Muscle of leg (tissue), 11 donors: ENCODE data around the gene ZRANB1. TPM values are rescaled to one million over a fixed set of nuclear protein-coding genes. Genes with fewer than 3 reads are reported as not detected.

Experiments used
- DNase-seq: peaks from one replicate; pipeline ENCODE4 v3.0.0; 2013
- H3K27ac ChIP-seq: one replicate; pipeline ENCODE4 v1.5.1; 2013; ENCODE audit warnings: mild to moderate bottlenecking, low read length, control low read depth
- H3K27me3 ChIP-seq: one replicate; pipeline ENCODE4 v1.6.1; 2013; ENCODE audit warnings: low read length; ENCODE audit not compliant: control insufficient read depth, insufficient read depth
- H3K36me3 ChIP-seq: one replicate; pipeline ENCODE4 v1.6.1; 2013; ENCODE audit warnings: low read length; ENCODE audit not compliant: control insufficient read depth, insufficient read depth
- H3K4me1 ChIP-seq: one replicate; pipeline ENCODE4 v1.6.1; 2013; ENCODE audit warnings: low read length; ENCODE audit not compliant: control insufficient read depth, insufficient read depth
- H3K4me3 ChIP-seq: one replicate; pipeline ENCODE4 v1.5.1; 2013; ENCODE audit warnings: low read length, control low read depth
- H3K9me3 ChIP-seq: replicated peaks from 2 replicates; pipeline ENCODE4 v1.6.1; 2013; ENCODE audit warnings: low read depth, low read length; ENCODE audit not compliant: control insufficient read depth
- WGBS: methylation state at CpG from one replicate; pipeline ENCODE4 v1.1.5; 2013; ENCODE audit warnings: missing lambda C conversion rate; ENCODE audit not compliant: insufficient coverage; 5-methylcytosine and 5-hydroxymethylcytosine counted together
- polyA plus RNA-seq, 8 donors: library from polyadenylated mRNA; unstranded; fragments of 120-200 nt; gene quantifications; one replicate each; pipeline versions ENCODE4 v1.2.1 to v1.2.3, GENCODE V29; 2013; ENCODE audit warnings: inconsistent platforms in 1 of 8, low replicate concordance in 1 of 8; ENCODE audit not compliant: insufficient read length in 8 of 8, insufficient read depth in 1 of 8
- total RNA-seq: library from RNA; stranded (reverse); fragments of 120-200 nt; gene quantifications from one replicate; pipeline ENCODE4 v1.2.4, GENCODE V29; 2013

The ZRANB1 gene
- total and polyA plus RNA-seq, 9 donors, result 15.2 to 24.7 (median 18.7) TPM

- H3K27me3 ChIP-seq, result no peaks in the 10 kb centered on the region
- no peak overlapping the region for H3K27ac ChIP-seq
- no peaks in the 10 kb centered on the region for H3K9me3 ChIP-seq
- no peak for DNase-seq
- peaks cover 63% of the 10 kb centered on the region for H3K36me3 ChIP-seq
- no peak overlapping the region for H3K4me3 ChIP-seq
- 89% methylated on average over 26 of the region's 34 CpGs for WGBS
- H3K4me1 ChIP-seq, result peaks cover 69% of the 10 kb centered on the region
Observed at GRCh38 chr10:125003146-125003900, 61.4 kb downstream of the ZRANB1 start.

- Histone ChIP-seq H3K27me3 (no peaks in the 10 kb centered on the region), H3K27ac (no peak overlapping the region), H3K9me3 (no peaks in the 10 kb centered on the region), H3K4me1 (peaks cover 65% of the 10 kb centered on the region), H3K36me3 (peaks cover 57% of the 10 kb centered on the region), H3K4me3 (no peak overlapping the region)
- WGBS, result 93% methylated on average over 11 of the region's 14 CpGs
- DNase-seq, result no peak
Observed at GRCh38 chr10:125003901-125004467, 62.1 kb downstream of the ZRANB1 start.

- DNase-seq, result no peak
- H3K36me3 ChIP-seq, result peaks cover 54% of the 10 kb centered on the region
- H3K4me1 ChIP-seq, result peaks cover 65% of the 10 kb centered on the region
- H3K9me3 ChIP-seq, result no peaks in the 10 kb centered on the region
- 79% methylated on average over 19 of the region's 19 CpGs for WGBS
- H3K27ac ChIP-seq, result no peak overlapping the region
- H3K27me3 ChIP-seq, result no peaks in the 10 kb centered on the region
- H3K4me3 ChIP-seq, result no peak overlapping the region
Observed at GRCh38 chr10:125004571-125005311, 62.8 kb downstream of the ZRANB1 start.

- Histone ChIP-seq H3K27me3 (no peaks in the 10 kb centered on the region), H3K36me3 (peaks cover 46% of the 10 kb centered on the region), H3K4me3 (no peak overlapping the region), H3K4me1 (peaks cover 65% of the 10 kb centered on the region), H3K9me3 (no peaks in the 10 kb centered on the region), H3K27ac (no peak overlapping the region)
- 89% methylated on average over 27 of the region's 36 CpGs for WGBS
- no peak for DNase-seq
Observed at GRCh38 chr10:125005312-125006187, 63.6 kb downstream of the ZRANB1 start.

- no peaks in the 10 kb centered on the region for H3K27me3 ChIP-seq
- WGBS, result no CpG with 5 or more reads among the region's 9 CpGs
- no peak for DNase-seq
- H3K4me1 ChIP-seq, result peaks cover 65% of the 10 kb centered on the region
- H3K36me3 ChIP-seq, result peaks cover 41% of the 10 kb centered on the region
- no peak overlapping the region for H3K4me3 ChIP-seq
- no peaks in the 10 kb centered on the region for H3K9me3 ChIP-seq
- H3K27ac ChIP-seq, result peak overlapping the region; percentile 88
Observed at GRCh38 chr10:125006188-125006680, 64.3 kb downstream of the ZRANB1 start.

DNA sequence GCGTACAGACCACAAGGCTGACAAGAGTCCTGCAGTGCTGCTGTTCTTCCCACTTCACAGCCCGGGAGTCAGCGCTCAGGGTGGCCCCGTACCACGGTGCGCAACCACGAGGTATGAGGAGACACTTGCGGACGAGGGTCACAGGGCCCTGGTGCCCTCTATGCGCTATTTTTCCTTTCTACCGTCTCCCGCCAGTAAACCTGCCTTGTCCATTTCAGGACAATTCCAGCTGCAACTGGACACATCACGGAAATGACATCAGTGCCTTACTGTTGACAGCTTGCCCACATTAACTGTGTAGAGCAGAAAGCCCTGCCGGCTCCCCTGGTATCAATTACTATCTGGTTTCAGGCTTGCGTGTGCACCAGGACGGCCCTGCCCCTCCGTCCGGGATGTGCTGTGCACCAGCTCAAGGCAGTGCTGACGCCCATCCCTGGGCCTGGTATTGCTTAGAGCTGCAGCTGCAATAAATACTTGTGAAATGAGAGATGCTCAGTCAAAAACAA is 65.1 kb downstream of the ZRANB1 start:
- peaks cover 35% of the 10 kb centered on the region for H3K36me3 ChIP-seq
- WGBS, result 42% methylated on average over 17 of the region's 19 CpGs
- DNase-seq, result peak; percentile 88
- no peak overlapping the region for H3K4me3 ChIP-seq
- peaks cover 65% of the 10 kb centered on the region for H3K4me1 ChIP-seq
- H3K9me3 ChIP-seq, result no peaks in the 10 kb centered on the region
- no peaks in the 10 kb centered on the region for H3K27me3 ChIP-seq
- peak overlapping the region; percentile 88 for H3K27ac ChIP-seq

DNA sequence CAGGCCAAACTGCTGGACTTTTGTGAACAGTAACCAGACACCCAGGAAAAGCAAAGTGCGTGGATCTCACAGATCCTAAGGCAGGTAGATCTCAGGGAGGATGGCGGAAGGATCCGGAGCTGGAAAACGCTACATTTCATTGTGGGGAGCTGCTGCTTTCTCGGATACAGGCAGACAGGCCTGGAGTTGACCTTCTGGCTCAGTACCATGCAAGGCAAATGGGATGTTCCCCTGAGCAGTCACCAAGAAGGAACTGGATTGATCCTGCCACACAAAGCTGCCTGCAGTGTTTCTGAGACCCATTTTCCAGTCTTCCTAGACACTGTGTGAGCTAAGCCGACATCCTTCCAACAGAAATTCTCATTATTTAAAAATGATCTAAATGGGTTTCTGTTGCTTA is 65.5 kb downstream of the ZRANB1 start:
- Histone ChIP-seq H3K36me3 (peaks cover 32% of the 10 kb centered on the region), H3K27ac (peak overlapping the region; percentile 88), H3K4me3 (no peak overlapping the region), H3K27me3 (no peaks in the 10 kb centered on the region), H3K4me1 (peaks cover 65% of the 10 kb centered on the region), H3K9me3 (no peaks in the 10 kb centered on the region)
- DNase-seq, result no peak
- WGBS, result 65% methylated on average over 5 of the region's 6 CpGs

- Histone ChIP-seq H3K4me3 (no peak overlapping the region), H3K27ac (peak overlapping the region; percentile 59), H3K36me3 (peaks cover 21% of the 10 kb centered on the region), H3K27me3 (no peaks in the 10 kb centered on the region), H3K4me1 (peaks cover 69% of the 10 kb centered on the region), H3K9me3 (no peaks in the 10 kb centered on the region)
- no peak for DNase-seq
- WGBS, result 80% methylated on average over 14 of the region's 22 CpGs
Observed at GRCh38 chr10:125008689-125009638, 67.0 kb downstream of the ZRANB1 start.
